Epithelial cell of esophagus (primary cell): ENCODE results near the gene EHD3.
A peak's percentile ranks its signal among the peaks of the same experiment; 100 is the strongest.

Experiments
- DNase-seq: peaks from one replicate; pipeline ENCODE4 v3.0.0; 2010; ENCODE audit warnings: low read depth
- H3K4me3 ChIP-seq: 2 replicates; pipeline ENCODE4 v1.5.1; 2011; ENCODE audit warnings: mild to moderate bottlenecking, low read length, control low read depth
- CTCF ChIP-seq: IDR thresholded peaks from 2 replicates; pipeline ENCODE4 v1.5.1; 2011; ENCODE audit warnings: low read depth, mild to moderate bottlenecking, low read length, control low read depth, inconsistent platforms; ENCODE audit not compliant: insufficient read depth; ENCODE audit errors: missing control alignments

Gene EHD3

GRCh38 chr2:31227711-31228125 lies 6.2 kb upstream of the EHD3 start:
- H3K4me3 ChIP-seq, result no peak overlapping the region
- peak; percentile 96 for DNase-seq
- TF ChIP-seq CTCF, result no peak

- TF ChIP-seq CTCF, result no peak
- no peak overlapping the region for H3K4me3 ChIP-seq
- no peak for DNase-seq
Measured at GRCh38 chr2:31228717-31229116, 5.2 kb upstream of the EHD3 start.

- no peak for TF ChIP-seq CTCF
- H3K4me3 ChIP-seq, result no peak overlapping the region
- no peak for DNase-seq
Measured at GRCh38 chr2:31230751-31231150, 3.2 kb upstream of the EHD3 start.

- no peak for DNase-seq
- no peak overlapping the region for H3K4me3 ChIP-seq
- TF ChIP-seq CTCF, result no peak
Measured at GRCh38 chr2:31231571-31232302, 2.2 kb upstream of the EHD3 start.

- no peak overlapping the region for H3K4me3 ChIP-seq
- DNase-seq, result no peak
- TF ChIP-seq CTCF, result no peak
Measured at GRCh38 chr2:31232586-31232985, 1.4 kb upstream of the EHD3 start.

- peak; percentile 19 for DNase-seq
- no peak overlapping the region for H3K4me3 ChIP-seq
- no peak for TF ChIP-seq CTCF
Measured at GRCh38 chr2:31233231-31233630, 721 bp upstream of the EHD3 start.
